Caco-2 (cell line): ENCODE data around the gene LOXL3. TPM values are rescaled to one million over a fixed set of nuclear protein-coding genes. Genes with fewer than 3 reads are reported as not detected.

Experiments used
- BruUV-seq: library from RNA; stranded (reverse); fragments of 400-500 nt; replicated peaks from 2 replicates; lab custom pipeline; 2021; lab: Mats Ljungman, UMichigan
- CTCF ChIA-PET: fragments of 300-600 bp; sonication (Branson Sonifier 250); formaldehyde crosslinking; loops from one replicate; lab custom pipeline; 2022; ENCODE audit warnings: antibody characterized with exemption; lab: Charles Lee
- POLR2A ChIA-PET: fragments of 300-600 bp; sonication (Branson Sonifier 250); formaldehyde crosslinking; loops from one replicate; lab custom pipeline; 2022; ENCODE audit warnings: antibody characterized with exemption; lab: Charles Lee
- DNase-seq, 2 experiments: peaks; one replicate each; pipeline versions ENCODE4 v3.0.0 to v3.0.0-alpha.2; 2020 to 2022
- H3K27me3 ChIP-seq: replicated peaks from 2 replicates; pipeline ENCODE4 v1.6.0; 2011; ENCODE audit warnings: low read length; ENCODE audit not compliant: control insufficient read depth, insufficient read depth
- H3K36me3 ChIP-seq: 2 replicates; pipeline ENCODE4 v1.5.1; 2011; ENCODE audit warnings: low read length; ENCODE audit not compliant: control insufficient read depth, insufficient read depth
- H3K4me1 ChIP-seq: fragments of 250-450 bp; sonication (Bioruptor Pico); 2 replicates; pipeline ENCODE4 v1.5.1; 2020; ENCODE audit warnings: mild to moderate bottlenecking
- H3K4me3 ChIP-seq: 2 replicates; pipeline ENCODE4 v1.5.1; 2011; ENCODE audit warnings: low read depth, mild to moderate bottlenecking, control low read depth, low read length
- H3K9me3 ChIP-seq: fragments of 250-450 bp; sonication (Bioruptor Pico); 2 replicates; pipeline ENCODE4 v1.5.1; 2020; ENCODE audit warnings: mild to moderate bottlenecking, moderate library complexity
- H3K27ac Mint-ChIP-seq: one replicate; pipeline ENCODE4 v1.8.0; 2022; ENCODE audit warnings: mixed read lengths; ENCODE audit not compliant: unreplicated experiment
- H3K27me3 Mint-ChIP-seq: one replicate; pipeline ENCODE4 v1.8.0; 2022; ENCODE audit warnings: mixed read lengths; ENCODE audit not compliant: insufficient read depth, unreplicated experiment
- H3K36me3 Mint-ChIP-seq: one replicate; pipeline ENCODE4 v1.8.0; 2022; ENCODE audit warnings: mild to moderate bottlenecking, mixed read lengths; ENCODE audit not compliant: insufficient read depth, unreplicated experiment
- H3K4me1 Mint-ChIP-seq: one replicate; pipeline ENCODE4 v1.8.0; 2022; ENCODE audit warnings: low read depth, mixed read lengths; ENCODE audit not compliant: unreplicated experiment
- H3K4me3 Mint-ChIP-seq: one replicate; pipeline ENCODE4 v1.8.0; 2022; ENCODE audit warnings: mild to moderate bottlenecking, moderate library complexity, mixed read lengths; ENCODE audit not compliant: unreplicated experiment
- H3K9me3 Mint-ChIP-seq: one replicate; pipeline ENCODE4 v1.8.0; 2022; ENCODE audit warnings: mixed read lengths; ENCODE audit not compliant: unreplicated experiment
- CTCF ChIP-seq, 2 experiments: fragments of 200-600 bp in 1 of 2; IDR thresholded peaks; 1 replicate in 1 of 2; 2 replicates in 1 of 2; pipeline versions ENCODE4 v1.5.1 to v1.8.0; 2011 to 2022; ENCODE audit warnings: antibody characterized with exemption in 1 of 2, control low read depth in 1 of 2, inconsistent platforms in 1 of 2, low read depth in 1 of 2, low read length in 1 of 2, mild to moderate bottlenecking in 1 of 2, moderate library complexity in 1 of 2; ENCODE audit not compliant: insufficient read depth in 1 of 2, severe bottlenecking in 1 of 2, unreplicated experiment in 1 of 2
- intact Hi-C: fragments of 100-400 bp; cut with micrococcal nuclease; formaldehyde crosslinking; loops from one replicate; pipeline ENCODE4 v1.10.0; 2022; ENCODE audit not compliant: unreplicated experiment
- total RNA-seq: library from RNA; stranded (reverse); gene quantifications from 2 replicates; pipeline ENCODE4 v1.2.3, GENCODE V29; 2022

Gene LOXL3
- total RNA-seq, 1 experiment from 2014 or later: 13.8 TPM

GRCh38 chr2:74491648-74492544, 61.8 kb downstream of the LOXL3 start:
- POLR2A ChIA-PET: no interaction called here
- no peak overlapping the region for H3K27ac Mint-ChIP-seq

GRCh38 chr2:74489906-74490305, 63.8 kb downstream of the LOXL3 start:
- H3K4me3 ChIP-seq: no peak overlapping the region
- no peak for TF ChIP-seq CTCF (IDR thresholded peaks at IDR 0.05; ENCODE audit: insufficient read depth in 1 of 2, low read depth in 1 of 2, low read length in 1 of 2, severe bottlenecking in 1 of 2, unreplicated experiment in 1 of 2)
- no peaks in the 10 kb centered on the region for H3K27me3 ChIP-seq
- no TSS peak for BruUV-seq
- intact Hi-C loops: loop anchor here (1.0 kb wide), 2 partner anchors 8 to 12 kb away; no protein-coding TSS in a partner anchor
- no peaks in the 10 kb centered on the region for H3K9me3 ChIP-seq
- ChIA-PET CTCF (interaction anchor here (1.1 to 2.0 kb wide), 4 partner anchors 9 to 49 kb away, joined by 3 to 9 read pairs (median 5); partner anchors contain the start of genes LBX2 and PCGF1), POLR2A (interaction anchor here (0.7 to 2.0 kb wide), 4 partner anchors 12 to 89 kb away, joined by 3 to 17 read pairs (median 6); partner anchors contain the start of genes LBX2 and MRPL53)
- peaks cover 2% of the 10 kb centered on the region; the same call in 1 of the 2 replicates for H3K36me3 ChIP-seq
- Mint-ChIP-seq H3K36me3 (peaks cover 41% of the 10 kb centered on the region), H3K27me3 (no peaks in the 10 kb centered on the region), H3K27ac (peak overlapping the region; percentile 39), H3K4me3 (no peak overlapping the region), H3K4me1 (peaks cover 22% of the 10 kb centered on the region), H3K9me3 (no peaks in the 10 kb centered on the region)
- DNase-seq: no peak
- H3K4me1 ChIP-seq: peaks cover 37% of the 10 kb centered on the region

More at GRCh38 chr2:74491648-74492544, 61.8 kb downstream of the LOXL3 start:
- Histone ChIP-seq H3K4me1 (peaks cover 37% of the 10 kb centered on the region), H3K36me3 (peaks cover 3% of the 10 kb centered on the region; the same call in 1 of the 2 replicates), H3K9me3 (no peaks in the 10 kb centered on the region), H3K4me3 (no peak overlapping the region), H3K27me3 (no peaks in the 10 kb centered on the region)
- H3K4me3 Mint-ChIP-seq: no peak overlapping the region
- H3K27me3 Mint-ChIP-seq: no peaks in the 10 kb centered on the region
- DNase-seq: no peak
- peaks cover 13% of the 10 kb centered on the region for H3K4me1 Mint-ChIP-seq
- CTCF ChIA-PET: no interaction called here
- intact Hi-C loops: no loop called here
- no peaks in the 10 kb centered on the region for H3K9me3 Mint-ChIP-seq
- BruUV-seq: no TSS peak
- peaks cover 31% of the 10 kb centered on the region for H3K36me3 Mint-ChIP-seq
- no peak for TF ChIP-seq CTCF (IDR thresholded peaks at IDR 0.05; ENCODE audit: insufficient read depth in 1 of 2, low read depth in 1 of 2, low read length in 1 of 2, severe bottlenecking in 1 of 2, unreplicated experiment in 1 of 2)
